ENCODE measurements around the gene SLC27A2.
"Not testable (repeated sequence)": the region's sequence is repeated elsewhere in the genome, so short reads cannot be mapped to it uniquely, and the experiment has no call there.

The SLC27A2 gene
- total RNA-seq: 0.24 to 5.5 reads per million in 2 experiments

DNA sequence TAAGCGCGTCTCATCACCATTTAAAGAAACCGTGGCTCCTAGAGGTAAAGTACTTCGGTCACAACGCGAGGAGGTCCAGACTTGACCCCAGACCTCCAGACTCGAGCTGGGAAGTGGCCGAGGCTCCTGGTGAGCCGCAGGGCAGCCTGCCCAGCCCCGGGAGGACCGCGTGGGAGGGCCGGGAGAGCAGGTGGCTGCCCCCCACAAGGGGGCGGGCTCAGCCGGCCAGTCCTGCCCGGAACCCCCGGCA lies at the start of gene SLC27A2:
Gene SLC27A2, plus strand, starts transcription at position 228 of the 250 bp plus-strand sequence. CDS start 232 bp downstream, outside the sequence.
- no peak for DNase-seq (ENCODE audit: low read depth)

GRCh38 chr15:50132251-50132984 lies 49.6 kb upstream of the SLC27A2 start:
- not testable (repeated sequence) for DNase-seq (ENCODE audit: low read depth)

DNA sequence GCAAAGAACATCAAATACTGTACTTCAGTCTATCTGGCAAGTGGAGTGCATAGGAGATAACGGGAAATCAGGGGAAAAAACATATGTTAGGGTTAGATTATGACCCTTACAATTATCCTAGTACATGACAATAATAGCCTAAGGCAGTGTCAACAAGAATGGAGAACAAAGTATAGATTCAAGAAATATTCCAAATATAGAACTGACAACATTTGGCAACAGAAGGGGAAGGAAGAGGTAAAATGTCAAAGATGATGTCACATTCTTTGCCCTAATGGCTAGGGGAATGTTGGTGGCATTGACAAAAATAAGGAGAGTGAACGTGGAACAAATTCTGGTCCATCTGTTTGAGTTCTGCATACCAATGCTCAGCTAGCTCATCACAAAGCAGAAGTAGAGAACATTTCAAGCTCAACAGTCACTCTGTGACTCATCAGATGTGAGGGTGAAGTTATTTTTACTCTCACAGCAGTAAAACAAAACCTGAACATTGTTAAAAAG lies 47.4 kb upstream of the SLC27A2 start:
- DNase-seq (ENCODE audit: low read depth): no peak

DNA sequence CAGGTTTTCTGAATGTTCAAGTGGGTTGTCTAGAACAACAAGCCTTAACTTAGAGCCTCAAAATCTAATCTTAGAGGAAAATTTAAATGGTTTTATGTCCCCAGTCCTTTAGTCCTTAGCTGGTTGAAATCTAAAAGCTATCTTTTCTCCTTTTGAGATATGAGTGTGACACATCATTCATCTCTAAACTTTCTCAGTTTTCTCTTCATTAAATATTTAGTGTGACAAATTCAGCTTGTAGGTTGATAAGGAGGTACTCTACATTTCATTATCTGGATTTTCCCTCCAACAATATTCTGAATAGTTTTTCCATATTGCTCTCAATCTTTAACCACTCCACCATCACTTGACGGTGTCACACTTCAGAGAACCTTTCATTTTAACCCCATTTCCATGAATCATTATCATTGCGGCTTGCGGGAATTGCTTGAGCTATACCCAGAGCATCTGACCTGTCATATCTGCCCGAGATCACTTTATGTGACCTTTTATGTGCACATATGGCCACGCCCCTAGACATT lies 46.9 kb upstream of the SLC27A2 start:
- no peak for DNase-seq (ENCODE audit: low read depth)

- DNase-seq (ENCODE audit: low read depth): no peak
These were observed 44.6 kb upstream of the SLC27A2 start for GRCh38 chr15:50137330-50137761.

GRCh38 chr15:50137893-50138292 lies 44.1 kb upstream of the SLC27A2 start:
- no peak for DNase-seq (ENCODE audit: low read depth)

DNA sequence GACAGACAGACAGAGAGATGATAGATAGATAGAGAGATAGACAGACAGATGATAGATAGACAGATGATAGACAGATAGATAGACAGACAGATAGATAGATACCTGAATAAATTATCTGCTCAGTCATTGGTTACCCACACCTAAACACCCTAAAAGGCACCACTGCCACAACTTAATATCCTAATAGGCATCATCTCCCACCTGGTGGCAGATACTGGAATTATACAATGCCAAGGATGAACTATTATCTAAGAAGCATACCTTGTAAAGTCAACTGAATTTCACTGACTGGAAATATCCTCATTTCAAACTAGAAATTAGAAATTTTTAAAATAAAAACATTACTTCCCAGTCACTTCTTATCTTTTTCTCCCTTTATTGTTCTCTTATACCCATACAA lies 43.6 kb upstream of the SLC27A2 start:
- DNase-seq (ENCODE audit: low read depth): no peak

DNA sequence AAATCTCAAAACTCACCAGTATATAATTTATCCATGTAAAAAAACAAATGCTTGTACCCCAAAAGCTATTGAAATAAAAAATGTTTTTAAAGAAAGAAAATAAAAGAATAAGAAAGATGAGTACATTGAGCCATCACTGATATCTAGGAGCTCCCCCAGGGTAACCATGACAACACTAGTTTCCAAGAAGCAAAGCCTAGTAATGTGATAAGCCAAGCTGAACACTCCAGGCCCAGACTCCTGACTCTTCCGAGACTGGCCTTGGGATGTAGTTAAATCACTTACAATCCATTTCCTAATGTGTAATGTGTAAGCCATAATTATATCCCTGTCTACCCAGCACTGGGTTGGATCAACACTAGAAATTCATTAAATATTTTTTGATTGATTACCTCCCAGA lies 41.9 kb upstream of the SLC27A2 start:
- DNase-seq (ENCODE audit: low read depth): no peak

DNA sequence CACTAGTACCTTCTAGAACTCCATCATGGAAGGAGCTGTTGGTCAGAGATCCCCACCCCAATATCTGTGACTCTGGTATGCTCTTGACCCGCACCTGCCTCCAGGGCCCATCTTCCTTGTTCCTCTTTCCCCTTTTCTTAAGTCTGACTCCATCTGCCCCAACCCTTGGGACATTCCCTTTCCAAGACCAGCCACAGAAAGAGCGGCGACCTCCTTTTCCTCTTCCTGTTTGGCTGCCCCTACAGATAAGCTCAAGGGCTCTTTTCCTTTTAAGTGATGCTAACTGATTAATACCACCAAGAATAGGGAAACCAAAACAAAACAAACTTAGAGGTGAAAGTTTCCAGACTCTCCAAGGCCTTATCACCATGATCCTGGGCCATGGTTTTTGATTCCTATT lies 41.0 kb upstream of the SLC27A2 start:
- no peak for DNase-seq (ENCODE audit: low read depth)

DNA sequence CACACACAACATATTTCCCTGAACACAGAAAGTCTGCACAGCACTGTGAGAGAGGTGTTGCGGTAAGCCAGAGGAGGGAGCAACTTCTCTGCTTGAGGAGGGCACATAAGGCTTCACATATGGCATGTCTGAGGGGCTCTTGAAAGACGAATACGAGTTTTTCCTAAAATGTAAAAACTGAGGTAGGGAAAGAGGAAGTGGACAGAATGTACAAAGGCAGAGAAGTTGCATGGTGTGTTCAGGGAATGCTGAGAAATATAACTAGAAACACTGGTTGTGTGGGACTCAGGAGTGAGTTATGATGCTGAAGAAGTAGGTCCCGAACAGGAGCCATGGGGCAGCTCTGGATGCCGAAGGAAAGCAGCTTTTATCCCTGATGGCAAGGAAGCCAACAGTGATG lies 40.1 kb upstream of the SLC27A2 start:
- DNase-seq (ENCODE audit: low read depth): no peak

DNA sequence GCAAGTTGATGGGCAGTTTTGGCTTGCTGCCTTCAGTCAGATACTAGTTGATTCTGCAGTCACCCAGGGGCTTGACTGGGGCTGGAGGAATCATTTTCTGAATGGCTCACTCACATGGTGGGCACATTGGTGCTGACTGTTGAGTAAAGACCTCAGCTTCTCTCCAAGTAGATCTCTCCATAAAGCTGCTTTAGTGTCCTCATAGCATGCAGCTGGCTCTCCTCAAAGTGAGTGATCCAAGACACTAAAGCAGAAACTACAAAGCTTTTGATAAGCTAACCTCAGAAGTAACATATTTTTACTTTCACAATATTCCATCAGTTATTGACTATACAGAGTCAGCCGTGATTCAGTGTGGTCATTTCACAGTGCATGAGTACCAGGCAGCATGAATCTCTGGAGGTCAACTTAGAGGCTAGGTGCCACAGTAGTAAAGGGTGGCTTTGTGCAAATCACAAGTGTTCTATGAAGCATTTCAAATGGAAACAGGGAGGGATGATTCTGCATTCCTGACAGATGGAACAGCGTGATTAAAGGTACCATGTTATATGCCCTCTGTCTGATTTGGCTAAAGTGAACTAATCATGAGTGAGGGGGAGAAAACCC lies 38.6 kb upstream of the SLC27A2 start:
- no peak for DNase-seq (ENCODE audit: low read depth)

- DNase-seq (ENCODE audit: low read depth): no peak
These were observed 37.5 kb upstream of the SLC27A2 start for GRCh38 chr15:50144341-50145120.

DNA sequence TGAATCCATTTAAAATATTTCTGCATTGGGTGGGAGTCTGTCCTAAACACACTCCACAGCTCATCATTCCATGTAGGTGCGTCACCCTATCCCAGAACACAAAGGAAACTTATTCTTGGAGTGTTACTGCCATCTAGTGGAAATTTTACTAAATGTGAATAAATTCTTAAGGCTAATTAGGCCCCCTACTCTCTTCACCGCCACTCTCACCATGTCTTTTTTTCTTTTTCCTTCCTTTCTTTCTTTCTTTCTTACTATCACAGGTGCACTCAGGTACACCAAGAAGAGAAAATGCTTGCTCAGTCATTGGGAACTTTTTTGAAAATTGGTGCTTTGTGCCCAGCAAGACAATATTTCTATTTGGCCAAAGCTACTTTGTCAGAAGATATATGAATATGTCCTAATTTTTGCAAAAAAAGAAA lies 36.5 kb upstream of the SLC27A2 start:
- DNase-seq (ENCODE audit: low read depth): no peak

- DNase-seq (ENCODE audit: low read depth): no peak
These were observed 35.4 kb upstream of the SLC27A2 start for GRCh38 chr15:50146632-50147031.

- DNase-seq (ENCODE audit: low read depth): no peak
These were observed 33.5 kb upstream of the SLC27A2 start for GRCh38 chr15:50148362-50148963.

DNA sequence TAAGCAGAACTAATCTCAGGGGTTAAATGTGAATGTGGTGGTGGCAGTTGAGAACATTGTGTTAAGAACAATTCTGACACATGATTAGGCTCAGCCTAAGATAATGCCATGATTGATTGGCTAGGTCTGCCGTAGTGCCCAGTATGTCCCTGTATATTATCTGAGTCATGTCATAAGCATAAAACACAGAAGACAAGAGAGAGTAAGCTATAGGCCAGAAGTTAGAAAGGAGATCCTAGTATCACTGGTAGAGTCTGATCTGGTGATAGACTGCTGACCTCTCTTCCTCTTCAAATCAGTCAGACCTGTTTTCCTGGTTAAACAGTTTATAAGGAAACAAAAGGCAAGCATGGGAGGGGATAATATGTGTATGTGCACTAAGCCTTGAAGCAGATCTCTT lies 32.9 kb upstream of the SLC27A2 start:
- DNase-seq (ENCODE audit: low read depth): no peak

GRCh38 chr15:50150349-50150748 lies 31.6 kb upstream of the SLC27A2 start:
- DNase-seq (ENCODE audit: low read depth): no peak

- DNase-seq (ENCODE audit: low read depth): no peak
These were observed 31.1 kb upstream of the SLC27A2 start for GRCh38 chr15:50150851-50151250.

- DNase-seq (ENCODE audit: low read depth): no peak
These were observed 30.5 kb upstream of the SLC27A2 start for GRCh38 chr15:50151476-50151875.

DNA sequence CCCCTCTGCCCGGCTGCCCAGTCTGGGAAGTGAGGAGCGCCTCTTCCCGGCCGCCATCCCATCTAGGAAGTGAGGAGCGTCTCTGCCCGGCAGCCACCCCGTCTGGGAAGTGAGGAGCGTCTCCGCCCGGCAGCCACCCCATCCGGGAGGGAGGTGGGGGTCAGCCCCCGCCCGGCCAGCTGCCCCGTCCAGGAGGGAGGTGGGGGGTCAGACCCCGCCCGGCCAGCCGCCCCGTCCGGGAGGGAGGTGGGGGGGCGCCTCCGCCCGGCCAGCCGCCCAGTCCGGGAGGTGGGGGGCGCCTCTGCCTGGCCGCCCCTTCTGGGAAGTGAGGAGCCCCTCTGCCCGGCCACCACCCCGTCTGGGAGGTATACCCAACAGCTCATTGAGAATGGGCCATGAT lies 23.8 kb upstream of the SLC27A2 start:
- DNase-seq (ENCODE audit: low read depth): not testable (repeated sequence)

DNA sequence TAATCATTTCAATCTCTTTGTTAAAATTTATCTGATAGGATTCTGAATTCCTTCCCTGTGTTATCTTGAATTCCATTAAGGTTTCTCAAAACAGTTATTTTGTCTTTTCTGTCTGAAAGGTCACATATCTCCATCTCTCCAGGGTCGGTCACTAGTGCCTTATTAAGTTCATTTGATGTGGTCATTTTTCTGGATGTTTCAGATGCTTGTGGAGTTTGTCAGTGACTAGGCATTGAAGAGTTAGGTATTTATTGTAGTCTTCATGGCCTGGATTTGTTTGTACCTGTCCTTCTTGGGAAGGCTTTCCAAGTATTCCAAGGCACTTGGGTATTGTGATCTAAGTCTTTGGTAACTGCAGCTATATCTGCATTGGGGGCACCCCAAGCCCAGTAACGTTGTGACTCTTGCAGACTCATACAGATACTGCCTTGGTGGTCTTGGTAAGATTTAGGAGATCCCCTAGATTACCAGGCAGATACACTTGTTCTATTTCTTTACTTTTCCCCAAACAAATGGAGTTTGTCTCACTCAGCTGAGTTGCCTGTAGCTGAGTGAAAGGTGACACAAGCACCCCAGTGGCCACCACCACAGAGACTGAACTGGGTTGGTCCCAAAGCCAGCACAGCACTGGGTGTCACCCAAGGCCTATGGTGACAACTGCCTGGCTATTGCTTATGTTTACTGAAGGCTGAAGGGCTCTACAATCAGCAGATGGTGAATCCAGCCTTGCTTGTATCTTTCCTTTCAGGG lies 18.9 kb upstream of the SLC27A2 start:
- DNase-seq (ENCODE audit: low read depth): no peak

Data from T follicular helper cell (primary cell).